ENCODE measurements around the gene PRDM15.

Gene PRDM15

GRCh38 chr21:41779659-41780058 lies 99.5 kb downstream of the PRDM15 start:
- no peak for DNase-seq (ENCODE audit: low read depth in 2 of 2)

DNA sequence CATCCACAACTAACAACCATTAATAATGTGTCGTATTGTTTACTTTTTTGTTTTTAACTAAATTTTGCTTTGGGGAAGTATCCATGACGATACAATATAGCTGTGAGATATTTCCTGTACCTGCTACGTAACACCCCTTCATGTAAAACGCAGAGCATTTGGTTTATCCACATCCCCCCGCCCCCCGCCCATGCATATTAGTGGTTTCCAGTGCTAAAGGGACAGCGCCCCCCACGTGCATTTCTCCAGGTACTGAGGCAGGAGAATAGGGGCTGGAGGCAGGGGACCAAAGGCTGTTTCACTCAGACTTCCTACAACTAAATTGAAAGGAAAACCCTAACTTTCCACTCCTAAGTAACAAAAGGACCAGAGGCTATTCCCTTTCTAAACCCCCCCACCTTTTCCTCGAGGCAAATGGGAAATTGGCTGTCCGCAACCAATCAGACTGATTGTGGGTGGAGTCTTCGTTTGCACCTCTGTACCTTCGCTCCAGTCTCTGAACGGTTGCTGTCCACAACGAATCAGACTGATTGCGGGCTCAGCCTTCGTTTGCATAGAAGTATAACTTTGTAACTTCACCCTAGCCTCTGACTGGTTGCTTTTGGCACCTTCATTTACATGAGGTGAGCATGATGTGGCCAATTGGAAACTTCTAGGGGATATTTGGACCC lies 100.1 kb downstream of the PRDM15 start:
- no peak for DNase-seq (ENCODE audit: low read depth in 2 of 2)

DNA sequence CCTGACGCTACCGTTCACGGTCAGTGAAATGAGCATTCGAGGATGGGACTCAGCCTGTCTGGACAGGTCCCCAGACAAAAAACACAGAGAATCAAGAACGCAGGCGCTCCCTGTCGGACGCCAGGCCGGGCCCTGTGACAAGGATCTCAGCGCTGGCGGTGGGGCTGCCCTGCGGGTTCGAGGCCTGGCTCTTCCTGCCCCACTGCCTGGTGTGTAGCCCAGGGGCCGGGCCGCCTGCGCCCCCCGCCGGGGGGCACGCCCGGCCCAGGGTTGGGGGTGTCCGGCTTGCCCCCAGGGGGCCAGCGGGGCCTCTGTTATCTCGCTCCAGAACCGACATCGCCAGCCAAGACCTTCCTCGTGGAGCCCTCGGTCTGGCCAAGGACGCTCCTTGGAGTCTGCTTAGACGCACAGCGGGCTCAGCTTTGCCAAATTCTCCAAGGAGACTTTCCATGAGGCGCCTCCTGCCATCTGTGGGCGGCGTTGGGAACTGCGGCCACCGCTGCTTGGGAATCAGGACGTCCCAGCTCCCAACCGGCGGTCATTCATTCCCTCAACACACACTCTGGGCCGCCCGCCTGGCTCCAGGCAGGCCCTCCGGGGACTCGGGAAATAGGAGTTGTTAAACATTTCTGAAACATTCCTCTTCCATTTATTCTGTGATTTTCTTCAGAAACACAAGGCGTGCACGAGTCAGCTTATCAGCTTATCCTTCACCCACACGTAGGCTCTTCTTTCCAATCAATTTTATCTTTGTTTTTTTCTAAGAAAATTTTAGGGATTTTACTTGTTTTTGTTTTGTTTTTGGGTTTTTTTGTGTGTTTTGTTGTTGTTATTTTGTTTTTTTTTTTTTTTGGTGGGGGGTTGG lies 101.0 kb downstream of the PRDM15 start:
- DNase-seq (ENCODE audit: low read depth in 2 of 2): no peak

- no peak for DNase-seq (ENCODE audit: low read depth in 2 of 2)
Measured at GRCh38 chr21:41776778-41777177, 102.4 kb downstream of the PRDM15 start.

- DNase-seq (ENCODE audit: low read depth in 2 of 2): no peak
Measured at GRCh38 chr21:41775149-41775472, 104.0 kb downstream of the PRDM15 start.

DNA sequence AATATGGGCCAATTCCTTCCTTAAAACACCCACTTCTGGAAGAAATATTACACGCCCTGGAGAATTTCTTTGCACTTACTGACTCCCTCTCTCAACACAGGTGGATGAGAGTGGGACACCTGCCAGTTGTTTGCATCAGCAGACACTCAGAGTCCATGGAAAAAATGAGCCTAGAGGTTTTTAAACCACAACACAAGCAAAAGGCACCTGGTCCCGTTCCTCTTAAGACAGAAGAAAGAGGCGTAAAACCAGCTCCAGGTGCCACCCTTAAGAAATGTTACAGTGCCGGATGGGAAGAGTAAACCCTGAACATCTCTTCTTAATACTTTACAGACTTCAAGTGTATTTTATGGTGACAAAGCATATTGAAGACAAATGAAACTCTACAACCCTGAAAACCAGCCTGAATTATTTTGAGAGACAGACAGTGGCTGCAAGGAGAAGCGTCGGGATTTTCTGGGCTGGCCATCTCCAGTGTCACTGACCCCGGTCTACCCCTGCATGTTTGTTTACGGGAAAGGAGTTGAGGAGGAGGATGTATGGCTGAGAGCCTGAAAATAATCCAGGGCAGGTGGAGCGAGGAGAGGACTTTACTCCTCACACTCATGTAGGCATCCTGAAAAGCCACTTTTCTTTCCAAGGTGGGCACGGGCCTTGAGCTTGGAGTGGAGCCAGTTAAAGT lies 104.5 kb downstream of the PRDM15 start:
- no peak for DNase-seq (ENCODE audit: low read depth in 2 of 2)

- DNase-seq (ENCODE audit: low read depth in 2 of 2): no peak
Measured at GRCh38 chr21:41772351-41773080, 106.6 kb downstream of the PRDM15 start.

DNA sequence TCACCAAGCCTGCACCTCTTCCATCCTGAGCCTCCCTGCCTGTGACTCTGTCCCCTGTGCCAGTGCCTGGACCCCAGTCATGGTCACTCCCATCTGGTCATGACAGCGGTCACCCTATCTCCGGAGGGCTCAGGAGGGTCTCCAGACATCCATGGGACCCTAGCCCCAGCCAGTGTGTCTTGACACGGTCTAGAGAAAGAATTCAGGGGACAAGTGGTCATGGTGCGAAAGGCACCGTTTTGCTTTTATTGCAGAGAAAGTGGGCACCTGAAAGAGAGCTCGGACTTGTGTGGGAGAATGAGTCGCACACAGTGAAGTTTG lies 107.6 kb downstream of the PRDM15 start:
- no peak for DNase-seq (ENCODE audit: low read depth in 2 of 2)

GRCh38 chr21:41770901-41771624 lies 108.1 kb downstream of the PRDM15 start:
- no peak for DNase-seq (ENCODE audit: low read depth in 2 of 2)

DNA sequence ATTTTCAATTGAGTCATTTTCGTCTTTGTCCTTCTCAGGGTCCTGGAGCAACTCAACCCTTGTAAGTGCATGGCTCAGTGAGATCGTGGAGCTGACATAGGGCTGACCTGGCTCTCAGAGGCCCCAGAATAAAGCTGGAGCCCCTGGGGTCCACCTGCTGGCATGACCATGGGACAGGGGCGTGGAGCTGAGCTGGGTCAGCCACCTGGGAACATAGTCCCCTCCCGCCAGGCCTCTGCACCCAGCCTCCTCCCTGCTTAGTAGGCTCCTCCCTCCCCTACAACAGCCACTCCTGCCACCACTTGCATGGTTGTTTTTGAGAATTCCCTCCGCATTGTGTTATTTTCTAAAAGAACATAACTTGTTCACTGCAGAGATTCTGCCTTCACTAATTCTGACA lies 109.2 kb downstream of the PRDM15 start:
- DNase-seq (ENCODE audit: low read depth in 2 of 2): no peak

DNA sequence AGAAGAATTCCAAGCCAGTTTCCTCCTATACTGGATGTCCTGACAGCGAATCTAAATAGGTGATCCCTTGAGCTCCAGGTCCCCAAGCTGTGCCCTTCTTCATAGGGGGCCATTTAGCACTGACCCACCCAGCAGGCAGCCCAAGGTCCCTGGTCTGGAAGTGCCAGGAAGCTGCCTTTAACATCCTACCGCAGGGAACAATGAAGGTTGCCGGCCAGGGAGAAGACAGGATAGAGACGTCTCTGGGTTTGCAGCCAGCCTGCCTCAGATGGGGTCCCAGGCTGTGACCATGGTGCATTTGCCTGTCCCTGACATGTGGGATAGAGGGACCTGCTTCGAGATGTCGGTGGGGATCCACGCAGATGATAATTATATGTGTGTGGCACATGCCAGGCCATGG lies 109.6 kb downstream of the PRDM15 start:
- no peak for DNase-seq (ENCODE audit: low read depth in 2 of 2)

DNA sequence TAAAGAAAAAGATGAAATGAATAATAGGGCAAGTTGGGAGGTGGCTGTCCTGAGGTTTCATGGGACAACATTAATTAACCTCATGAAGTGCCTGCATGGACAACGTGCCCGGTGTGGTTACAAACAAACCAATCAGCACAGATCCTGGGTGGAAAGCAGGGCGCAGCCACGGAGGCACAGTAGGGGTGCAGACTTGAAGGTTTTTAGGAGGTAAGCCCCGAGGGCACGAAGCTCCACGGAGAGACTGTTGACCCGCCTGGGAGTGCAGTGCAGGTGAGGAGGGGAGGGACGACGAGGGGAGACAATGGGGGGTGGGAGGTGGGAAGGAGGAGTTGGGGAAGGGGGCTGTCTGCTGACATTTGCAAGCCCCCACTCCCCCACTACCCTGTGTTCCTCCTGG lies 110.0 kb downstream of the PRDM15 start:
- no peak for DNase-seq (ENCODE audit: low read depth in 2 of 2)

DNA sequence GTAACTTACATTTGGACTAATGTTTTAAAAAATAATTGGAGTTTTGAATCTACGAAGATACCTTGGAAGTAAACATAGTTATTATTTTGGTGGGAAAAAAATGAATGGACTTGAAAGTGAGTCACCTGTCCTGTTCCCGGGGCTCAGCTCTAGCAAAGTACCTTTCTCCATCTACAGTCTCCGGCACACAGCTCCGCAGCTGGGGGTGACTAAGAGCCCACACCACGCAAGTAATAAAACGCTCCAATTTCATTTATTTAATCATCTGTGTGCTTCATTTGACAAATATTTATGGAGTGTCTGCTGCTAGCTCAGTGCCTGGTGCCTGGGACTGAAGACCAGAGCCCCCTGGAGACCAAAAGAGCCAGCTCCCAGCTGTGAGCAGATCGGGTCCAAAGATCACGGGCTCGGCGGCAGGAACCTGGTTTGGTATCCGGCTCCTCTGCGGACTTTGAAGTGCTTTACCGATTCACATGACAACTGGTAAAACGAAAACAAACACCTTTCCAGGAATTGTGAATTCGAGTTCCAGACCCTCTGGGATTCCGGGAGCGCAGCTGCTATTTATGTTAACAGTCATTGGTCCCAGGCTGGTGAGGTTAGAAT lies 110.6 kb downstream of the PRDM15 start:
- DNase-seq (ENCODE audit: low read depth in 2 of 2): no peak

- no peak for DNase-seq (ENCODE audit: low read depth in 2 of 2)
Measured at GRCh38 chr21:41767606-41768436, 111.3 kb downstream of the PRDM15 start.

DNA sequence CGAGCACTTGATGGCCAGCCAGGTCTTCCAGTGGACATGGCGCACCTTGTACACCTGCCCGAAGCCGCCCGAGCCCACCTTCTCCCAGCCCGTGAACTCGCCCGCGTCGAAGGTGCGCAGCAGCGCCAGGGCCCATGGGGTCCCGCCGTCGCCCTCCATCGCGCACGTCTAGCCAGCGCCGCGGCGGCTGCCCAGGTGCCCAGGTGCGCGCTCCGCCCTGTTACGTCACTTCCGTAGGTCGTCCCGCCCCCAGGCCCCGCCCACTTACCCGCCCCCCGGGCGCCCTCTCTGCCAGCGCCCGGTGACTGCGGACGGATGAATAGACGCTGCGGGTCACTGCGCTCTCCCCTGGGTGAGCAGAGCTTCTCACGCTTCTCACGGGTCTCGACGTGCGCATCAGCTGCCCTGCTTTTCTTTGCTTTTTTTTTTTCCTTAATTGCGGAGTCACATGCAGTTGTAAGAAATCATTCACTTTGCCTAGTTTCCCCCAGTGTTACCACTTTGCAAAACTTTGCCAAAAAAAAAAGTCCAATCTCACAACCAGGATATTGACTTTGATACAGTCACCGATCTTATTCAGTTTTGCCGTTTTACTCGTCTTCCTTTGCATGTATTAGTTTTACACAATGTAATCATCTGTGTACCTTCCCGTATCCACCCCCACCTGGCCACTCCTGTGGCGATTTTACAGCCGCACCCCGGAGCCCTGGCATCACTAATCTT lies 112.1 kb downstream of the PRDM15 start, which contains the start of gene RIPK4:
TSS of gene RIPK4 (minus strand) at position 170 of the 723 bp plus-strand sequence. CDS start at position 159, 11 bp downstream.
- DNase-seq (ENCODE audit: low read depth in 2 of 2): peak; percentile 38 to 59

DNA sequence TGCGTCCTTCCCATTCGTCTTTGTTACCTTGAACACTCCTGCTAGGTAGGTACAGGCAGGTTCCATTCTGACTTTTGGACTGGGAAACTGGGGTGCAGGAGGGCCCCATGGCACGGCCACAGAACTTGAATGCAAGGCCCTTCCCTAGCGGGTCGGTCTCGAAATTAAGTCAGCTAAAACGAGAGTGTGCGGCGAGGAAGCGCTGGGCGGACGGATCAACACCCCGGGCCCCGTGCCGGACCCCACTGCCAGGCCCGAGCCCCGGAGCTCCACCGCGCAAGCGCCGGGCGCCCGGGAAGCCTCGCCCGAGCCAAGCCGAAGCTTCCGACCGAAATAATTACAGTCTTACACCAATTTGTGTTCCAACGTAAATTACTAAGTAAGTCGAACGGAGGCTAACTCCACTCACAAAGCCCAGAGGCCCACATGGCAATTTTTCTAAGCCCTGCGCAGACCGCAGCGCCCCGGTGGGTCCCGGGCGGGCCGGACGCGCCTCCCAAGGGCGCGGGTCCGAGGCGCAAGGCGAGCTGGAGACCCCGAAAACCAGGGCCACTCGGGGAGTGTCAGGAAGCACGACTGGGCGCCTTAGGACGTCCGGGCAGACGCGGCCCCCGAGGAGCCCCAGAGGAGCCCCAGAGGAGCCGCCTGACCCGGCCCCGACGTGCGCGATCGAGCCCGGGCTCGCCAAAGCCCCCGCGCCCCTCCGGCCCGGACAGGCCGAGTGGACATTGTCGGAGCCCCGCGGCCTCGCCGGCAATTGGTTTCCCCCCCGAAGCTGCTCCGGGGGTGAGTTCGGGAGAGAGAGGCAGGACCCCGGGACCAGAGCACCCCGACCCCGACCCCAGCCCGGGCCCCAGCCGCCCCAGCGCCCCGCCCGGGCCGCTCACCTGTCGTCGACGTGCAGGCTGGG lies 112.9 kb downstream of the PRDM15 start:
- DNase-seq (ENCODE audit: low read depth in 2 of 2): no peak

DNA sequence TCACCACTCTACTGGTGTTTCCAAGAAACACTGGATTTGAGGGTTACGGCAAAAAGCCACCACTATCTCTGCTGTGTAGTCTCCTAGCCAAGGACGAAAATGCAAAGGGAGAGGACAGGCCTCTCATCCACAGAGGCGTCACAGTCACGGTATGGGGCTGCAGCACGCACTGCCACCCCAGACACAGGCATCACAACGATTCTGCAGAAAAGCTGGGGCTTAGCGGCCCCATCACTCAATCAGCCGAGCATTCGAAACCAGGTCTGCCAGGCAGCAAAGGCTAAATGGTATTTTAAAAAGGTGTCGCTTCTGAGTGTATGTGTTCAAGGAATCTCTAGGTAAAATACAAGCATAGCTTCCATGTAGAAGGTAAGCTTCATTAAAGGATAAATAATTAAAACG lies 113.7 kb downstream of the PRDM15 start:
- DNase-seq (ENCODE audit: low read depth in 2 of 2): no peak

Data from stimulated activated CD4-positive, alpha-beta T cell treated with anti-CD3 and anti-CD28 coated beads, Interleukin-15, amount 100 ng/mL, for 48 hours (primary cell).